Progenitor cell of endocrine pancreas (in vitro differentiated cells): ENCODE measurements around the gene ARHGAP19. TPM values are rescaled to one million over a fixed set of nuclear protein-coding genes. Genes with fewer than 3 reads are reported as not detected.
A peak's percentile ranks its signal among the peaks of the same experiment; 100 is the strongest.
"Not testable (repeated sequence)": the region's sequence is repeated elsewhere in the genome, so short reads cannot be mapped to it uniquely, and the experiment has no call there.

Experiments used
- DNase-seq: peaks from one replicate; pipeline ENCODE4 v3.0.0; 2021; ENCODE audit warnings: low spot score; ENCODE audit not compliant: unreplicated experiment
- H3K27ac Mint-ChIP-seq: 2 replicates; pipeline ENCODE4 v1.8.0; 2021; ENCODE audit warnings: mild to moderate bottlenecking, moderate library complexity, mixed read lengths
- H3K27me3 Mint-ChIP-seq: 2 replicates; pipeline ENCODE4 v1.8.0; 2021; ENCODE audit warnings: mixed read lengths
- H3K36me3 Mint-ChIP-seq: 2 replicates; pipeline ENCODE4 v1.8.0; 2022; ENCODE audit warnings: mixed read lengths; ENCODE audit not compliant: insufficient read depth
- H3K4me1 Mint-ChIP-seq: 2 replicates; pipeline ENCODE4 v1.8.0; 2021; ENCODE audit warnings: low read depth, mixed read lengths
- H3K4me3 Mint-ChIP-seq: 2 replicates; pipeline ENCODE4 v1.8.0; 2021; ENCODE audit warnings: low read depth, mild to moderate bottlenecking, moderate library complexity, mixed read lengths
- H3K9me3 Mint-ChIP-seq: 2 replicates; pipeline ENCODE4 v1.8.0; 2021; ENCODE audit warnings: low read depth, mixed read lengths
- CTCF ChIP-seq: fragments of 200-600 bp; sonication (generic); IDR thresholded peaks from one replicate; pipeline ENCODE4 v1.5.0; 2021; ENCODE audit warnings: antibody characterized with exemption, mild to moderate bottlenecking; ENCODE audit not compliant: unreplicated experiment
- total RNA-seq: library from RNA; stranded (reverse); gene quantifications from 2 replicates; pipeline ENCODE4 v1.2.1, GENCODE V29; 2021

Gene ARHGAP19
- total RNA-seq, 1 donor from 2014 or later = 21.1 TPM

- DNase-seq = no peak
- no peak for TF ChIP-seq CTCF
- no peak overlapping the region for H3K4me3 Mint-ChIP-seq
- H3K9me3 Mint-ChIP-seq = no peaks in the 10 kb centered on the region
- peaks cover 18% of the 10 kb centered on the region for H3K4me1 Mint-ChIP-seq
- H3K27ac Mint-ChIP-seq = peak overlapping the region; percentile 43
- no peaks in the 10 kb centered on the region for H3K36me3 Mint-ChIP-seq
- no peaks in the 10 kb centered on the region for H3K27me3 Mint-ChIP-seq
Measured at GRCh38 chr10:97298223-97298571, 5.8 kb upstream of the ARHGAP19 start.

- no peak for TF ChIP-seq CTCF
- DNase-seq = no peak
- Mint-ChIP-seq H3K27ac (peak overlapping the region; percentile 43), H3K4me3 (no peak overlapping the region), H3K36me3 (no peaks in the 10 kb centered on the region), H3K9me3 (no peaks in the 10 kb centered on the region), H3K27me3 (no peaks in the 10 kb centered on the region), H3K4me1 (peaks cover 20% of the 10 kb centered on the region)
Measured at GRCh38 chr10:97297556-97298222, 5.3 kb upstream of the ARHGAP19 start.

GRCh38 chr10:97292862-97293198, 393 bp upstream of the ARHGAP19 start:
- peaks cover 24% of the 10 kb centered on the region for H3K4me1 Mint-ChIP-seq
- no peaks in the 10 kb centered on the region for H3K9me3 Mint-ChIP-seq
- H3K4me3 Mint-ChIP-seq = peak overlapping the region; percentile 92
- H3K27me3 Mint-ChIP-seq = no peaks in the 10 kb centered on the region
- peak overlapping the region; percentile 93 for H3K27ac Mint-ChIP-seq
- DNase-seq = no peak
- TF ChIP-seq CTCF = no peak
- H3K36me3 Mint-ChIP-seq = peaks cover 2% of the 10 kb centered on the region

- TF ChIP-seq CTCF = no peak
- DNase-seq = no peak
- Mint-ChIP-seq H3K4me1 (peaks cover 22% of the 10 kb centered on the region), H3K27me3 (no peaks in the 10 kb centered on the region), H3K9me3 (no peaks in the 10 kb centered on the region), H3K4me3 (peak overlapping the region; percentile 92), H3K27ac (peak overlapping the region; percentile 93), H3K36me3 (peaks cover 4% of the 10 kb centered on the region)
Measured at GRCh38 chr10:97291357-97292096, 910 bp downstream of the ARHGAP19 start.

GRCh38 chr10:97290576-97291356, 1.7 kb downstream of the ARHGAP19 start:
- peak overlapping the region; percentile 60 for H3K4me3 Mint-ChIP-seq
- not testable (repeated sequence) for H3K9me3 Mint-ChIP-seq, DNase-seq, H3K36me3 Mint-ChIP-seq, H3K27me3 Mint-ChIP-seq
- H3K27ac Mint-ChIP-seq = peak overlapping the region; percentile 88
- peaks cover 22% of the 10 kb centered on the region for H3K4me1 Mint-ChIP-seq

- not testable (repeated sequence) for H3K4me3 Mint-ChIP-seq, DNase-seq, H3K36me3 Mint-ChIP-seq, H3K27ac Mint-ChIP-seq, H3K9me3 Mint-ChIP-seq, H3K27me3 Mint-ChIP-seq
- peaks cover 22% of the 10 kb centered on the region for H3K4me1 Mint-ChIP-seq
Measured at GRCh38 chr10:97290076-97290475, 2.4 kb downstream of the ARHGAP19 start.
